Bronchial epithelial cell (primary cell): ENCODE results near the gene CTPS1. TPM values are rescaled to one million over a fixed set of nuclear protein-coding genes. Genes with fewer than 3 reads are reported as not detected.

Experiments used
- DNase-seq: peaks from one replicate; pipeline ENCODE4 v3.0.0-alpha.2; 2010; ENCODE audit warnings: low read depth
- FAIRE-seq: peaks from 2 replicates; lab custom pipeline; 2011; peaks lifted over from hg19 to GRCh38; lab: Jason Lieb, UNC
- H3K27me3 ChIP-seq: 2 replicates; pipeline ENCODE4 v1.5.1; 2011; ENCODE audit warnings: low read length; ENCODE audit not compliant: control insufficient read depth, insufficient read depth
- H3K36me3 ChIP-seq: 2 replicates; pipeline ENCODE4 v1.5.1; 2011; ENCODE audit warnings: low read length; ENCODE audit not compliant: control insufficient read depth, insufficient read depth
- H3K4me3 ChIP-seq: 2 replicates; pipeline ENCODE4 v1.5.1; 2011; ENCODE audit warnings: mild to moderate bottlenecking, low read depth, low read length, control low read depth
- total RNA-seq: library from RNA; depleted of rRNA; stranded (reverse); fragments of >200 nt; gene quantifications from 2 replicates; pipeline ENCODE4 v1.2.1, GENCODE V29; 2014
- TF ChIP-seq, protein P1 (sequence below): IDR thresholded peaks from 2 replicates; pipeline ENCODE4 v1.5.1; 2011; ENCODE audit warnings: mild to moderate bottlenecking, moderate library complexity, low read length, control low read depth, inconsistent platforms; ENCODE audit not compliant: insufficient read depth, severe bottlenecking

The CTPS1 gene
- total RNA-seq, 1 donor from 2014 or later = 33.7 TPM

DNA sequence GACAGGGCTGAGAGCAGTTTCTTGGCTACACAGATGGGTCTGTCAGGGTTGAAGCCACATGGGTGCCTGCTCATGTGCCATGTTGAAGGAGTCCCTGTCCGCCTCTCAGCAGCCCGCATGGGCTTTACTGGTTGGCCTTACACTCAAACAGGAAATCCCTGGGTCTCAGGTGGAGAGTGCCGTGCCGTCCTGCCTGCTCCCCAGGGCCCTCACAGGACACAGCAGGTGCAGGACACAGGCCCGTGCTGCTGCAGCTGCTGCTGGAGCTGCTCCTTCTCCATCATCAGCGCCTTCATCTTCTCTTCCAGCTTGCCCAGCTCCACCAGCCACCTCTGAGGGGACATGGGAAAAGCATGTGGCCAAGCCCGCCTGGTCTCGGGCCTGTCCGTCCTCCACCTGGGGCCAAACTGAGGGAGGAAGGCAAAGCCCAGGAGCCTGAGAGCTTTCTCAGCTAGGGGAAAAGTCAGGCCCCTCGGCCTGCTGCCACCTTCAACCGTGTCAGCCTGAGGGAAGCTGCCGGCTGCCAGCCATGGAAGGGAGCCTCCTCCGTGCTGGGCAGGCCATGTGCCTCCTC is 36.5 kb downstream of the CTPS1 start:
- TF ChIP-seq, protein P1, sequence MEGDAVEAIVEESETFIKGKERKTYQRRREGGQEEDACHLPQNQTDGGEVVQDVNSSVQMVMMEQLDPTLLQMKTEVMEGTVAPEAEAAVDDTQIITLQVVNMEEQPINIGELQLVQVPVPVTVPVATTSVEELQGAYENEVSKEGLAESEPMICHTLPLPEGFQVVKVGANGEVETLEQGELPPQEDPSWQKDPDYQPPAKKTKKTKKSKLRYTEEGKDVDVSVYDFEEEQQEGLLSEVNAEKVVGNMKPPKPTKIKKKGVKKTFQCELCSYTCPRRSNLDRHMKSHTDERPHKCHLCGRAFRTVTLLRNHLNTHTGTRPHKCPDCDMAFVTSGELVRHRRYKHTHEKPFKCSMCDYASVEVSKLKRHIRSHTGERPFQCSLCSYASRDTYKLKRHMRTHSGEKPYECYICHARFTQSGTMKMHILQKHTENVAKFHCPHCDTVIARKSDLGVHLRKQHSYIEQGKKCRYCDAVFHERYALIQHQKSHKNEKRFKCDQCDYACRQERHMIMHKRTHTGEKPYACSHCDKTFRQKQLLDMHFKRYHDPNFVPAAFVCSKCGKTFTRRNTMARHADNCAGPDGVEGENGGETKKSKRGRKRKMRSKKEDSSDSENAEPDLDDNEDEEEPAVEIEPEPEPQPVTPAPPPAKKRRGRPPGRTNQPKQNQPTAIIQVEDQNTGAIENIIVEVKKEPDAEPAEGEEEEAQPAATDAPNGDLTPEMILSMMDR = no peak
- H3K36me3 ChIP-seq = peaks cover 16% of the 10 kb centered on the region
- H3K27me3 ChIP-seq = no peaks in the 10 kb centered on the region
- no peak overlapping the region for H3K4me3 ChIP-seq
- DNase-seq = no peak
- FAIRE-seq = no peak

DNA sequence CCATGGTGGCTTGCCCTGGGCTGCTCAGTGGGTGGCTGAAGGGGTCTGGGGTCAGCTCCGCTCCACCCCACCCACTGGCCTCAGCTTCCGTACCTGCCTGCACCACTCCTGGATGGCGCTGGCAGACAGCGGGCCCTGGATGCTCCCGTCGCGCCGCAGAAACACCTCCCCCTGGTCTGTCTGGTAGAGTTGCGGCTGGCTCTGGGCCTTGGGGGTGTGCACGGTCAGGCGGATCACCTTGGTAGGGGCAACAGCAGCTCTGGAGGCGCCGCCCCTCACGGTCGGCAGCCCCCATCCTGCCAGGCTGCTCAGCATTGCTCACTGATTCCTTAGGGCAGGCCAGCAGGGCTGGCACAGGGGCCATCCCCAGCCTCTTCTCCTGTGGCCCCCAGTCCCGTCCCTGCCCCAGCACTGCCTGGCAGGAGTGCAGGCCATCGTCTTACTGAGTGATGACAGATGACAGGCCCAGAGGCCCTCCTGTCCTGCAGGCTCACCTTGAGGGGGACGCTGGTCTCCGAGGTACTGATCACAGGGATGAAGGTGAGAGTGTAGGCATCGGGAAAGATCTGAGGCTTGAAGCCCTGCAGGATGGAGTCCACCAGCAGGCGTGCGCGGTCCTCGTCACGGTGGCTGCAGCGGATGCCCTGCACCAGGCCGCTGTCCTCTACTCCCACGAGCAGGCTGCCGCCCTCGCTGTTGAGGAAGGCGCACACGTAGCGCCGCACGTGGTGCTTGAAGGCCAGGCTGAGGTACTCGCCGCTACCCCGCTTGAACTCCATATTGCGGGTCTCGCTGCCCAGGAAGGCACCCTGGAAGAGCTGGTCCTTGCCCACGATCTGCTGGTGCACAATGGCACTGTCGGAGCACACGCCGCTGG is 37.9 kb downstream of the CTPS1 start:
- Histone ChIP-seq H3K36me3 (peaks cover 9% of the 10 kb centered on the region), H3K4me3 (no peak overlapping the region), H3K27me3 (no peaks in the 10 kb centered on the region)
- DNase-seq = no peak
- TF ChIP-seq, protein P1 = no peak
- no peak for FAIRE-seq

DNA sequence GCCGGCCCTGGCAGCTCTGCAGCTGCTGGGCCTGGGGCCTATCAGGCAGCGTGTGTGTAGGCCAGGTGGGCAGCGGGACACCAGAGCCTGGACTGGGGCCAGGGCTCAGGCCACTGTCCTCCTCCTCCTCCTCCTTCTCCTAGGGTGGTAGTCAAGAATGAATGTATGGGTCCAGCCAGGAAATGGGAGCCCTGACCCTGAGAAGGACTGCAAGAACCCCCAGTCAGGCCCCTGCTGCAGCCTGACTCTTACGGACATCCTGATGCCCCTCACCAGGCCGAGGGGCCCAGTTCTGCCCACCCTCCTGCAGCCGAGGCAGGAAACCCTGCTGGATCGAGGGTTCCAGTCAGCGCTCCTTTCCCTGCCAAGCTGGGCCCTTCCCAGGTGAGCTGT is 38.5 kb downstream of the CTPS1 start:
- FAIRE-seq (no peak), DNase-seq (no peak)
- peaks cover 8% of the 10 kb centered on the region for H3K36me3 ChIP-seq

DNA sequence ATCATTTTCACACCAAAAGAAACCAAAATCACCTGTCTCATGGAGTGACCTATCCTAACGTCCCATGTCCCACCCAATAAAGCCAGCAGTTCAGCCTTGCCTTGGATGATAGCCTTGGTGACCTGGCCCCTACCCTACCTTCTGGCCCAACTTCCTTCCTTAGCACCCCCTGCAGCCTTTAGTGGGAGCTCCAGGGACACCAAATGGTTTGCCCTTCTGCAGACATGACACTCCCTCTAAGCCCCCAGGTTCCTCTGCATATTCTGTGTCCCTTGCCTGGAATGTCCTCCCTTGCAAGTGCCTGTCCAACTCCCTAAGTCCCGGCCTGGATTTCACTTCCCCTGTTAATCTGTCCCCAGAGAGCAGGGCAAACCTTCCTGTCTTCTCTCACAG is 39.9 kb downstream of the CTPS1 start:
- FAIRE-seq (no peak), DNase-seq (no peak)
- TF ChIP-seq, protein P1 = no peak
- Histone ChIP-seq H3K27me3 (no peaks in the 10 kb centered on the region), H3K4me3 (no peak overlapping the region), H3K36me3 (peaks cover 8% of the 10 kb centered on the region)

More for the DNA sequence above, 38.5 kb downstream of the CTPS1 start:
- H3K27me3 ChIP-seq = no peaks in the 10 kb centered on the region
- TF ChIP-seq, protein P1 = no peak
- no peak overlapping the region for H3K4me3 ChIP-seq

DNA sequence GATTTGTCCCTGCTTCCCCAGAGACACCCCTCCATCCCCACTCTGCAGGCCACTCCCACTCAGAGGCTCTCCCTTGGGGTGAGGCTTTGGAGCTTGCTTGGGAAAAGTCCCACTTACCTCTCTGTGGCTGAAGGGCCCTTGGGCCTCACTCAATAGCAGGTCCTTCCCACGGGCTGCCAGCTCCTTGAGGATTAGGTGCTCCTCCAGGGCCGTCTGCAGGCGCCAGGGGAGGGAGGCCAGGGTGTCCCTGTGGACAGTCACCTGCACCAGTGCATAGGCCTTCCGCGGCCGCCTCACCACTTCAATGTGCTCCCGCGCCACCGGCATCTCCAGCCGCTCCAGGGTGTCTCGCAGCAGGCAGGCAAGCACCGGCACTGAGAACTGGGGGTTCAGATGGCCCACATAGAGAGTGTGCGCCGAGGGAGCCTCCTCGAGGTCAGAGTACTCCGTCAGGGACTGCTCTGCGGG is 40.6 kb downstream of the CTPS1 start:
- no peak for DNase-seq
- Histone ChIP-seq H3K36me3 (peaks cover 8% of the 10 kb centered on the region), H3K4me3 (no peak overlapping the region), H3K27me3 (no peaks in the 10 kb centered on the region)
- no peak for FAIRE-seq
- TF ChIP-seq, protein P1 = no peak
